Neural crest cell (in vitro differentiated cells): Measurements from ENCODE around the gene PDE7B. TPM values are rescaled to one million over a fixed set of nuclear protein-coding genes. Genes with fewer than 3 reads are reported as not detected.
"Not testable (repeated sequence)": the region's sequence is repeated elsewhere in the genome, so short reads cannot be mapped to it uniquely, and the experiment has no call there.

Source experiments
- DNase-seq: peaks from one replicate; pipeline ENCODE4 v3.0.0; 2021; ENCODE audit warnings: low read depth, mixed read lengths, low spot score
- H3K27ac Mint-ChIP-seq: one replicate; pipeline ENCODE4 v1.8.0; 2021; ENCODE audit warnings: mild to moderate bottlenecking, mixed read lengths; ENCODE audit not compliant: unreplicated experiment
- H3K27me3 Mint-ChIP-seq: 2 replicates; pipeline ENCODE4 v1.8.0; 2021; ENCODE audit warnings: low read depth, mild to moderate bottlenecking, mixed read lengths
- H3K36me3 Mint-ChIP-seq: 2 replicates; pipeline ENCODE4 v1.8.0; 2021; ENCODE audit warnings: low read depth, mild to moderate bottlenecking, mixed read lengths
- H3K4me1 Mint-ChIP-seq: 2 replicates; pipeline ENCODE4 v1.8.0; 2021; ENCODE audit warnings: mixed read lengths
- H3K4me3 Mint-ChIP-seq: one replicate; pipeline ENCODE4 v1.8.0; 2021; ENCODE audit warnings: mild to moderate bottlenecking, mixed read lengths
- H3K9me3 Mint-ChIP-seq: 2 replicates; pipeline ENCODE4 v1.8.0; 2021; ENCODE audit warnings: mixed read lengths
- CTCF ChIP-seq: fragments of 200-600 bp; sonication (generic); conservative IDR thresholded peaks from 2 replicates; pipeline ENCODE4 v1.5.0; 2021; ENCODE audit warnings: antibody characterized with exemption, mild to moderate bottlenecking
- total RNA-seq: library from RNA; stranded (reverse); gene quantifications from 2 replicates; pipeline ENCODE4 v1.2.1, GENCODE V29; 2021

PDE7B gene
- total RNA-seq, 1 donor from 2014 or later, result 0.58 TPM

- Mint-ChIP-seq H3K36me3 (no peaks in the 10 kb centered on the region), H3K27ac (no peak overlapping the region), H3K4me1 (peaks cover 6% of the 10 kb centered on the region), H3K9me3 (no peaks in the 10 kb centered on the region), H3K27me3 (no peaks in the 10 kb centered on the region), H3K4me3 (no peak overlapping the region)
- DNase-seq, result no peak
- no peak for TF ChIP-seq CTCF
These were observed 7.4 kb downstream of the PDE7B start for GRCh38 chr6:135858931-135859330.

GRCh38 chr6:135860361-135860760 lies 8.9 kb downstream of the PDE7B start:
- peaks cover 6% of the 10 kb centered on the region for H3K4me1 Mint-ChIP-seq
- H3K36me3 Mint-ChIP-seq, result no peaks in the 10 kb centered on the region
- peaks cover 3% of the 10 kb centered on the region for H3K9me3 Mint-ChIP-seq
- no peak for DNase-seq
- no peaks in the 10 kb centered on the region for H3K27me3 Mint-ChIP-seq
- no peak overlapping the region for H3K4me3 Mint-ChIP-seq
- no peak overlapping the region for H3K27ac Mint-ChIP-seq
- TF ChIP-seq CTCF, result no peak

- Mint-ChIP-seq H3K27ac (no peak overlapping the region), H3K9me3 (peaks cover 5% of the 10 kb centered on the region), H3K36me3 (no peaks in the 10 kb centered on the region), H3K4me1 (peaks cover 6% of the 10 kb centered on the region), H3K27me3 (no peaks in the 10 kb centered on the region), H3K4me3 (no peak overlapping the region)
- no peak for DNase-seq
- TF ChIP-seq CTCF, result no peak
These were observed 9.7 kb downstream of the PDE7B start for GRCh38 chr6:135861189-135861588.

- not testable (repeated sequence) for H3K9me3 Mint-ChIP-seq, H3K27me3 Mint-ChIP-seq, H3K36me3 Mint-ChIP-seq, H3K27ac Mint-ChIP-seq, DNase-seq, H3K4me3 Mint-ChIP-seq, H3K4me1 Mint-ChIP-seq
These were observed 13.4 kb downstream of the PDE7B start for GRCh38 chr6:135864929-135865328.

GRCh38 chr6:135866445-135867123 lies 15.1 kb downstream of the PDE7B start:
- no peak for TF ChIP-seq CTCF
- peaks cover 5% of the 10 kb centered on the region for H3K9me3 Mint-ChIP-seq
- no peak overlapping the region for H3K4me3 Mint-ChIP-seq

GRCh38 chr6:135867332-135867731 lies 15.8 kb downstream of the PDE7B start:
- Mint-ChIP-seq H3K27me3 (no peaks in the 10 kb centered on the region), H3K36me3 (no peaks in the 10 kb centered on the region), H3K27ac (no peak overlapping the region), H3K9me3 (peaks cover 5% of the 10 kb centered on the region), H3K4me1 (no peaks in the 10 kb centered on the region), H3K4me3 (no peak overlapping the region)
- no peak for DNase-seq
- no peak for TF ChIP-seq CTCF

More at GRCh38 chr6:135866445-135867123, 15.1 kb downstream of the PDE7B start:
- no peaks in the 10 kb centered on the region for H3K36me3 Mint-ChIP-seq
- no peak for DNase-seq
- no peaks in the 10 kb centered on the region for H3K4me1 Mint-ChIP-seq
- no peaks in the 10 kb centered on the region for H3K27me3 Mint-ChIP-seq
- no peak overlapping the region for H3K27ac Mint-ChIP-seq
